Astrocyte of the spinal cord (primary cell): Measurements from ENCODE around the gene ARCN1.

Experiments
- DNase-seq: peaks from one replicate; pipeline ENCODE4 v3.0.0; 2011; ENCODE audit warnings: low read depth, low spot score
- H3K4me3 ChIP-seq: 2 replicates; pipeline ENCODE4 v1.5.1; 2011; ENCODE audit warnings: low read depth, mild to moderate bottlenecking, low read length, moderate library complexity
- CTCF ChIP-seq: IDR thresholded peaks from 2 replicates; pipeline ENCODE4 v1.5.1; 2012; ENCODE audit warnings: low read depth, mild to moderate bottlenecking, low read length, inconsistent platforms
- in situ Hi-C: cut with HindIII; loops from 2 replicates; pipeline ENCODE4 v1.10.0; 2017; ENCODE audit warnings: low sequenced_read_pairs

The ARCN1 gene

GRCh38 chr11:118643142-118643994 lies 71.2 kb downstream of the ARCN1 start:
- H3K4me3 ChIP-seq: no peak overlapping the region
- no peak for DNase-seq
- TF ChIP-seq CTCF: no peak
- in situ Hi-C loops: no loop called here

DNA sequence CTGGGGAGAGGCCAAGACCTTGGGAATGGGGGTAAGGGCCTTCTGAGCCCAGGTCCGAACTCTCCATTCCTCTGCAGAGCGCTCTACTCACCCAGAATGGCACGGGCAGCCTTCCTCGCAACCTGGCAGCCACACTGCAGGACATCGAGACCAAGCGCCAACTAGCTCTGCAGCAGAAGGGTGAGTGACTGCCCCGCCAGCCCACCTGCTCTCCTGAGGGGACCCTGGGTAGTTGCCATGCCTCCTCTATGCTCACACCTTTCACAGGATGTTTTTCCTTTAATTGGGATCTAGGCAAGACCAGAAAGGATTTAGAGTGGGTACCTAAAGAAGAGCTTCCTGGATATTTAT lies 71.8 kb downstream of the ARCN1 start:
- in situ Hi-C loops: no loop called here
- no peak for DNase-seq
- no peak overlapping the region for H3K4me3 ChIP-seq
- TF ChIP-seq CTCF: no peak

GRCh38 chr11:118644496-118644895 lies 72.3 kb downstream of the ARCN1 start:
- TF ChIP-seq CTCF: no peak
- in situ Hi-C loops: no loop called here
- no peak overlapping the region for H3K4me3 ChIP-seq
- DNase-seq: no peak

- no peak overlapping the region for H3K4me3 ChIP-seq
- in situ Hi-C loops: no loop called here
- no peak for TF ChIP-seq CTCF
Observed at GRCh38 chr11:118645066-118645715, 73.0 kb downstream of the ARCN1 start.

DNA sequence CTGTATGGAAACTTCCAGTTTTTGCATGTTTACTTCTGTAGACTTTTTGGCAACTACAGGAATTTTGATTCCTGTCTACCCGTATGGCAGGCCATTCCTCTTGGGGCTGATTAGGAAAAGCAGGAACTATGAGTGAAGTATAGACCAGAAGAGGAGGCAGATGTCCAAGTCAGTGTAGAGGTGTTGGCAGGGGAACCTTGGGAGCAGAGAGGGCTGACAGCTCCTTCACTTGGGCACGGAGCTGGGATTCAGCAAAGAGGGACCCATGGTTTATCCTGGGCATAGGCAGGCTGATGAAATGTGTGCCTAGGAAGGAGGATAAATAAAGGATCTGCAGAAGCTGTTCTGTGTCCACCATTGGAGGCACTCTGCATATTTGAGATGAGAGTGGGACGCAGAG lies 74.2 kb downstream of the ARCN1 start:
- no peak overlapping the region for H3K4me3 ChIP-seq
- DNase-seq: no peak
- TF ChIP-seq CTCF: no peak
- in situ Hi-C loops: no loop called here

More at GRCh38 chr11:118645066-118645715, 73.0 kb downstream of the ARCN1 start:
- DNase-seq: no peak

DNA sequence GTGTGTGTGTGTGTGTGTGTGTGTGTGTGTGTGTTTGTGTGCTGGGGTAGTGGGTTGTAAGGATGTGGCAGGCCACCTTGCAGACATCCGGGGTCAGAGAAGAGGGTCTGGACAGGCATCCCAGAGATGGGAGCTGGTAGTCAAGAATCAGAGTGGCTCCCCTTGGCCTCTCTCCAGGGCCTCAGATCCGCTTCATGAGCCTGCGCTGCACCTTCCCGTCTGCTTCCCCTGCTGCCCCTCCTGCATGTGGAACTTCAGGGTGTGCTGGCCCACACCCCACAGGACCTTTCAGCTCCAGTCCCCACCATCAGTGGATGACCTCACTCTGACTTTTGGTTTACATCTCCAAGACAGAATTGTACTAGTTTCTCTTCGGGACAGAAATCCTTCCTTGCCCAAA lies 76.1 kb downstream of the ARCN1 start:
- no peak overlapping the region for H3K4me3 ChIP-seq
- TF ChIP-seq CTCF: no peak
- no peak for DNase-seq
- in situ Hi-C loops: no loop called here
